ENCODE results near the gene TENM4. TPM values are rescaled to one million over a fixed set of nuclear protein-coding genes. Genes with fewer than 3 reads are reported as not detected.

TENM4 gene
- polyA plus RNA-seq, 1 of the 3 experiments (the other 2 are of a cell fraction) = 16.7 TPM

GRCh38 chr11:79006854-79007253, 434.0 kb downstream of the TENM4 start:
- Histone ChIP-seq H4K20me1 (ENCODE audit: insufficient read depth) (no peaks in the 10 kb centered on the region), H3K79me2 (ENCODE audit: insufficient read depth) (no peaks in the 10 kb centered on the region), H3K4me1 (ENCODE audit: control insufficient read depth in 1 of 2, insufficient read depth in 2 of 2, low read depth in 1 of 2, low read length in 1 of 2) (no peaks in the 10 kb centered on the region), H3K9me2 (no peaks in the 10 kb centered on the region), H3K4me3 (ENCODE audit: low read depth in 2 of 2, low read length in 1 of 2) (no peak overlapping the region), H3K9ac (no peak overlapping the region), H3K4me2 (no peak overlapping the region), H3F3A (replicated peaks; ENCODE audit: insufficient read depth) (no peaks in the 10 kb centered on the region), H2AFZ (ENCODE audit: low read depth) (no peak overlapping the region), H3K36me3 (replicated peaks in 1 of 2; ENCODE audit: control insufficient read depth in 1 of 2, insufficient read depth in 2 of 2, low read length in 1 of 2) (no peaks in the 10 kb centered on the region), H3K9me3 (no peaks in the 10 kb centered on the region), H3K27ac (ENCODE audit: low read depth in 2 of 2, low read length in 1 of 2) (no peak overlapping the region), H3K27me3 (ENCODE audit: insufficient read depth) (no peaks in the 10 kb centered on the region)
- ChIA-PET POLR2A (no interaction called here), CTCF (interaction anchor here (1.2 to 1.4 kb wide), 3 partner anchors 46 to 93 kb away, joined by 3 read pairs; no protein-coding TSS in a partner anchor)
- no peak for TF ChIP-seq TEAD4 (IDR thresholded peaks at IDR 0.05; ENCODE audit: borderline replicate concordance, insufficient read depth)
- no peak for TF ChIP-seq ELF1 (IDR thresholded peaks at IDR 0.05)
- TF ChIP-seq EP300 (IDR thresholded peaks at IDR 0.05; ENCODE audit: borderline replicate concordance in 1 of 2, low read depth in 1 of 2, low read length in 1 of 2) = no peak
- no peak for TF ChIP-seq RFX5 (IDR thresholded peaks at IDR 0.05; ENCODE audit: low read length)
- no peak for TF ChIP-seq NRF1 (IDR thresholded peaks at IDR 0.05; ENCODE audit: low read depth, low read length)
- TF ChIP-seq JUND (IDR thresholded peaks at IDR 0.05) = no peak
- no peak for TF ChIP-seq IRF3 (IDR thresholded peaks at IDR 0.05; ENCODE audit: low read depth, low read length)
- TF ChIP-seq MEF2A (IDR thresholded peaks at IDR 0.05; ENCODE audit: borderline replicate concordance, low read depth) = no peak
- TF ChIP-seq REST (IDR thresholded peaks at IDR 0.05; ENCODE audit: low read depth, low read length) = no peak
- TF ChIP-seq CTCF (IDR thresholded peaks at IDR 0.05) = no peak
- TF ChIP-seq TAF1 (IDR thresholded peaks at IDR 0.05; ENCODE audit: borderline replicate concordance, low read depth, low read length) = no peak
- no peak for TF ChIP-seq USF1 (IDR thresholded peaks at IDR 0.05; ENCODE audit: borderline replicate concordance, low read depth)
- no peak for TF ChIP-seq EZH2phosphoT487 (IDR thresholded peaks at IDR 0.05; ENCODE audit: borderline replicate concordance, low read depth)
- TF ChIP-seq USF2 (IDR thresholded peaks at IDR 0.05; ENCODE audit: borderline replicate concordance, low read depth, low read length) = no peak
- TF ChIP-seq ZBTB33 (IDR thresholded peaks at IDR 0.05; ENCODE audit: borderline replicate concordance, low read depth) = no peak
- no peak for TF ChIP-seq FOSL2 (IDR thresholded peaks at IDR 0.05; ENCODE audit: borderline replicate concordance, low read depth)
- WGBS (ENCODE audit: low lambda C conversion rate) = 81% methylated on average over 4 of the region's 4 CpGs
- no peak for DNase-seq

Measured in SK-N-SH (cell line).